A673 (cell line): ENCODE results near the gene SORBS2.

Experiments used
- CTCF ChIP-seq: fragments of 300-800, 200-600 bp; sonication (generic); conservative IDR thresholded peaks from 2 replicates; pipeline ENCODE4 v1.5.1; 2017; ENCODE audit warnings: low read depth, mild to moderate bottlenecking, antibody characterized with exemption, low read length, moderate library complexity, mixed read lengths
- EZH2 ChIP-seq: fragments of 200-600 bp; sonication (generic); IDR thresholded peaks from 2 replicates; pipeline ENCODE4 v1.6.1; 2017; ENCODE audit warnings: borderline replicate concordance, low read depth, mild to moderate bottlenecking, mixed read lengths, antibody characterized with exemption, low read length; ENCODE audit not compliant: poor library complexity, severe bottlenecking

GRCh38 chr4:185838514-185839193, 26.7 kb upstream of the SORBS2 start:
- TF ChIP-seq CTCF (no peak), EZH2 (no peak)
